GM12878 (cell line): Measurements from ENCODE around the gene OFD1. TPM values are rescaled to one million over a fixed set of nuclear protein-coding genes. Genes with fewer than 3 reads are reported as not detected.

Experiments
- ESRRA ChIP-seq: IDR thresholded peaks from 2 replicates; pipeline ENCODE4 v1.6.1; 2012; ENCODE audit warnings: mild to moderate bottlenecking, low read length, improper control_type of control experiment
- EZH2 ChIP-seq: IDR thresholded peaks from 2 replicates; pipeline ENCODE4 v1.6.1; 2012; ENCODE audit warnings: low read depth, mild to moderate bottlenecking, control low read depth, inconsistent platforms, low read length, borderline replicate concordance; ENCODE audit not compliant: control insufficient read depth
- FOXM1 ChIP-seq: IDR thresholded peaks from 2 replicates; pipeline ENCODE4 v1.6.1; 2012; ENCODE audit warnings: low read depth, mild to moderate bottlenecking, inconsistent platforms, low read length, moderate library complexity
- HDAC6 ChIP-seq: fragments of 200-600 bp; sonication (generic); IDR thresholded peaks from one replicate; pipeline ENCODE4 v1.8.0; 2017; ENCODE audit warnings: antibody characterized with exemption; ENCODE audit not compliant: unreplicated experiment
- MXI1 ChIP-seq: fragments of 150-350 bp; IDR thresholded peaks from 2 replicates; pipeline ENCODE4 v1.6.1; 2011; ENCODE audit warnings: low read depth, mild to moderate bottlenecking, inconsistent platforms, low read length, improper control_type of control experiment
- MYB ChIP-seq: fragments of 150-350 bp; IDR thresholded peaks from 2 replicates; pipeline ENCODE4 v1.6.1; 2014; ENCODE audit warnings: mild to moderate bottlenecking, low read depth, low read length, borderline replicate concordance
- NR2C1 ChIP-seq: fragments of 450-650 bp; IDR thresholded peaks from 2 replicates; pipeline ENCODE4 v1.6.1; 2017; ENCODE audit warnings: antibody characterized with exemption, mild to moderate bottlenecking, moderate library complexity
- POLR2AphosphoS5 ChIP-seq: IDR thresholded peaks from 2 replicates; pipeline ENCODE4 v1.6.1; 2011; ENCODE audit warnings: mild to moderate bottlenecking, low read length, inconsistent platforms
- RAD21 ChIP-seq: IDR thresholded peaks from 2 replicates; pipeline ENCODE4 v1.6.1; 2011; ENCODE audit warnings: mild to moderate bottlenecking, low read depth, low read length, moderate library complexity; ENCODE audit not compliant: insufficient read depth
- RCOR1 ChIP-seq: conservative IDR thresholded peaks from 2 replicates; pipeline ENCODE4 v1.6.1; 2012; ENCODE audit warnings: low read depth, low read length, improper control_type of control experiment
- RFX5 ChIP-seq: IDR thresholded peaks from 2 replicates; pipeline ENCODE4 v1.6.1; 2011; ENCODE audit warnings: low read depth, low read length, improper control_type of control experiment
- SPI1 ChIP-seq: IDR thresholded peaks from 2 replicates; pipeline ENCODE4 v1.6.1; 2011; ENCODE audit warnings: low read depth, mild to moderate bottlenecking, low read length, moderate library complexity, borderline replicate concordance; ENCODE audit not compliant: insufficient read depth
- SREBF1 ChIP-seq: IDR thresholded peaks from 2 replicates; pipeline ENCODE4 v1.6.1; 2012; ENCODE audit warnings: mild to moderate bottlenecking, low read length
- STAT1 ChIP-seq: fragments of 450-650 bp; conservative IDR thresholded peaks from 2 replicates; pipeline ENCODE4 v1.6.1; 2014; ENCODE audit warnings: antibody characterized with exemption, mild to moderate bottlenecking
- TAF1 ChIP-seq: IDR thresholded peaks from 2 replicates; pipeline ENCODE4 v1.6.1; 2011; ENCODE audit warnings: mild to moderate bottlenecking, low read depth, low read length, borderline replicate concordance
- WRNIP1 ChIP-seq: IDR thresholded peaks from 2 replicates; pipeline ENCODE4 v1.6.1; 2011; ENCODE audit warnings: low read depth, low read length, improper control_type of control experiment, borderline replicate concordance
- ZBED1 ChIP-seq: IDR thresholded peaks from 2 replicates; pipeline ENCODE4 v1.6.1; 2016; ENCODE audit warnings: borderline replicate concordance
- ZNF622 ChIP-seq: fragments of 450-650 bp; IDR thresholded peaks from 2 replicates; pipeline ENCODE4 v1.6.1; 2017; ENCODE audit warnings: mild to moderate bottlenecking, inconsistent platforms
- polyA plus RNA-seq, 11 experiments: library from polyadenylated mRNA; depleted of rRNA in 4 of 11; unstranded in 6 of 11; stranded (reverse) in 5 of 11; fragments of >200 nt; fragmentation: Nextera tagmentation in 4 of 11; fragmentation: Illumina TruSeq in 1 of 11; extraction: Ambion mirVana in 4 of 11; extraction: Trizol in 1 of 11; gene quantifications; 1 replicate in 1 of 11; 2 replicates in 10 of 11; pipeline versions ENCODE4 v1.2.1 to v1.2.3, GENCODE V29; 2011 to 2016; ENCODE audit warnings: inconsistent platforms in 2 of 11, missing spikeins in 2 of 11, low read depth in 1 of 11
- total RNA-seq, 4 experiments: library from RNA; depleted of rRNA in 3 of 4; stranded (reverse); fragments of >200 nt in 3 of 4; fragmentation: Illumina TruSeq in 1 of 4; extraction: Trizol in 1 of 4; gene quantifications; 2 replicates each; pipeline versions ENCODE4 v1.2.1 to v1.2.3, GENCODE V29; 2013 to 2021
- TF ChIP-seq, protein P1 (sequence below), 3 experiments: IDR thresholded peaks in 2 of 3; conservative IDR thresholded peaks in 1 of 3; 2 replicates each; pipeline ENCODE4 v1.5.1; 2011; ENCODE audit warnings: low read depth in 3 of 3, low read length in 3 of 3, mild to moderate bottlenecking in 3 of 3, control low read depth in 2 of 3, moderate library complexity in 2 of 3, inconsistent platforms in 1 of 3, mixed read lengths in 1 of 3; ENCODE audit not compliant: control insufficient read depth in 2 of 3, insufficient read depth in 1 of 3; ENCODE audit errors: extremely low read depth in 1 of 3
- TF ChIP-seq, protein P2 (sequence below): IDR thresholded peaks from 2 replicates; pipeline ENCODE4 v1.6.1; 2012; ENCODE audit warnings: low read depth, low read length, improper control_type of control experiment
- TF ChIP-seq, protein P3 (sequence below): IDR thresholded peaks from 2 replicates; pipeline ENCODE4 v1.6.1; 2011; ENCODE audit warnings: mild to moderate bottlenecking, low read depth, low read length, moderate library complexity; ENCODE audit not compliant: insufficient replicate concordance
- TF ChIP-seq, protein P4 (sequence below): fragments of 450-650 bp; IDR thresholded peaks from 2 replicates; pipeline ENCODE4 v1.6.1; 2016; ENCODE audit warnings: mild to moderate bottlenecking
- TF ChIP-seq, protein P5 (sequence below): fragments of 450-650 bp; IDR thresholded peaks from 2 replicates; pipeline ENCODE4 v1.6.1; 2018; ENCODE audit warnings: borderline replicate concordance, mild to moderate bottlenecking; ENCODE audit not compliant: partially characterized antibody

OFD1 gene
- total and polyA plus RNA-seq, 10 of the 15 experiments (the other 5 are each of a cell fraction or from before 2014, with no cell fraction given) = 22.4 to 77.2 (median 34.1) TPM

- TF ChIP-seq, protein P1, sequence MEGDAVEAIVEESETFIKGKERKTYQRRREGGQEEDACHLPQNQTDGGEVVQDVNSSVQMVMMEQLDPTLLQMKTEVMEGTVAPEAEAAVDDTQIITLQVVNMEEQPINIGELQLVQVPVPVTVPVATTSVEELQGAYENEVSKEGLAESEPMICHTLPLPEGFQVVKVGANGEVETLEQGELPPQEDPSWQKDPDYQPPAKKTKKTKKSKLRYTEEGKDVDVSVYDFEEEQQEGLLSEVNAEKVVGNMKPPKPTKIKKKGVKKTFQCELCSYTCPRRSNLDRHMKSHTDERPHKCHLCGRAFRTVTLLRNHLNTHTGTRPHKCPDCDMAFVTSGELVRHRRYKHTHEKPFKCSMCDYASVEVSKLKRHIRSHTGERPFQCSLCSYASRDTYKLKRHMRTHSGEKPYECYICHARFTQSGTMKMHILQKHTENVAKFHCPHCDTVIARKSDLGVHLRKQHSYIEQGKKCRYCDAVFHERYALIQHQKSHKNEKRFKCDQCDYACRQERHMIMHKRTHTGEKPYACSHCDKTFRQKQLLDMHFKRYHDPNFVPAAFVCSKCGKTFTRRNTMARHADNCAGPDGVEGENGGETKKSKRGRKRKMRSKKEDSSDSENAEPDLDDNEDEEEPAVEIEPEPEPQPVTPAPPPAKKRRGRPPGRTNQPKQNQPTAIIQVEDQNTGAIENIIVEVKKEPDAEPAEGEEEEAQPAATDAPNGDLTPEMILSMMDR (IDR thresholded peaks at IDR 0.05 in 2 of 3, conservative IDR thresholded peaks at IDR 0.05 in 1 of 3; ENCODE audit: control insufficient read depth in 2 of 3, extremely low read depth in 1 of 3, insufficient read depth in 1 of 3, low read depth in 3 of 3, low read length in 3 of 3) = no peak
- TF ChIP-seq ESRRA (no peak), MYB (no peak), ZBED1 (no peak), SREBF1 (no peak), RAD21 (no peak), SPI1 (peak; percentile 54; the same call in 1 of the 2 replicates), TAF1 (no peak), ZNF622 (no peak), POLR2AphosphoS5 (no peak), STAT1 (no peak), HDAC6 (no peak), MXI1 (peak; percentile 48; the same call in 1 of the 2 replicates), NR2C1 (no peak), RFX5 (no peak), WRNIP1 (no peak), EZH2 (no peak), FOXM1 (0 out of 2 replicates have a peak, but pooled peaks have one; percentile 6), RCOR1 (no peak)
- TF ChIP-seq, protein P2, sequence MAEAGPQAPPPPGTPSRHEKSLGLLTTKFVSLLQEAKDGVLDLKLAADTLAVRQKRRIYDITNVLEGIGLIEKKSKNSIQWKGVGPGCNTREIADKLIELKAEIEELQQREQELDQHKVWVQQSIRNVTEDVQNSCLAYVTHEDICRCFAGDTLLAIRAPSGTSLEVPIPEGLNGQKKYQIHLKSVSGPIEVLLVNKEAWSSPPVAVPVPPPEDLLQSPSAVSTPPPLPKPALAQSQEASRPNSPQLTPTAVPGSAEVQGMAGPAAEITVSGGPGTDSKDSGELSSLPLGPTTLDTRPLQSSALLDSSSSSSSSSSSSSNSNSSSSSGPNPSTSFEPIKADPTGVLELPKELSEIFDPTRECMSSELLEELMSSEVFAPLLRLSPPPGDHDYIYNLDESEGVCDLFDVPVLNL = no peak
- TF ChIP-seq, protein P3, sequence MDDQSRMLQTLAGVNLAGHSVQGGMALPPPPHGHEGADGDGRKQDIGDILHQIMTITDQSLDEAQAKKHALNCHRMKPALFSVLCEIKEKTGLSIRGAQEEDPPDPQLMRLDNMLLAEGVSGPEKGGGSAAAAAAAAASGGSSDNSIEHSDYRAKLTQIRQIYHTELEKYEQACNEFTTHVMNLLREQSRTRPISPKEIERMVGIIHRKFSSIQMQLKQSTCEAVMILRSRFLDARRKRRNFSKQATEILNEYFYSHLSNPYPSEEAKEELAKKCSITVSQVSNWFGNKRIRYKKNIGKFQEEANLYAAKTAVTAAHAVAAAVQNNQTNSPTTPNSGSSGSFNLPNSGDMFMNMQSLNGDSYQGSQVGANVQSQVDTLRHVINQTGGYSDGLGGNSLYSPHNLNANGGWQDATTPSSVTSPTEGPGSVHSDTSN = no peak
- TF ChIP-seq, protein P4, sequence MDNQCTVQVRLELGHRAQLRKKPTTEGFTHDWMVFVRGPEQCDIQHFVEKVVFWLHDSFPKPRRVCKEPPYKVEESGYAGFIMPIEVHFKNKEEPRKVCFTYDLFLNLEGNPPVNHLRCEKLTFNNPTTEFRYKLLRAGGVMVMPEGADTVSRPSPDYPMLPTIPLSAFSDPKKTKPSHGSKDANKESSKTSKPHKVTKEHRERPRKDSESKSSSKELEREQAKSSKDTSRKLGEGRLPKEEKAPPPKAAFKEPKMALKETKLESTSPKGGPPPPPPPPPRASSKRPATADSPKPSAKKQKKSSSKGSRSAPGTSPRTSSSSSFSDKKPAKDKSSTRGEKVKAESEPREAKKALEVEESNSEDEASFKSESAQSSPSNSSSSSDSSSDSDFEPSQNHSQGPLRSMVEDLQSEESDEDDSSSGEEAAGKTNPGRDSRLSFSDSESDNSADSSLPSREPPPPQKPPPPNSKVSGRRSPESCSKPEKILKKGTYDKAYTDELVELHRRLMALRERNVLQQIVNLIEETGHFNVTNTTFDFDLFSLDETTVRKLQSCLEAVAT = peak; percentile 34; the same call in 1 of the 2 replicates
- TF ChIP-seq, protein P5, sequence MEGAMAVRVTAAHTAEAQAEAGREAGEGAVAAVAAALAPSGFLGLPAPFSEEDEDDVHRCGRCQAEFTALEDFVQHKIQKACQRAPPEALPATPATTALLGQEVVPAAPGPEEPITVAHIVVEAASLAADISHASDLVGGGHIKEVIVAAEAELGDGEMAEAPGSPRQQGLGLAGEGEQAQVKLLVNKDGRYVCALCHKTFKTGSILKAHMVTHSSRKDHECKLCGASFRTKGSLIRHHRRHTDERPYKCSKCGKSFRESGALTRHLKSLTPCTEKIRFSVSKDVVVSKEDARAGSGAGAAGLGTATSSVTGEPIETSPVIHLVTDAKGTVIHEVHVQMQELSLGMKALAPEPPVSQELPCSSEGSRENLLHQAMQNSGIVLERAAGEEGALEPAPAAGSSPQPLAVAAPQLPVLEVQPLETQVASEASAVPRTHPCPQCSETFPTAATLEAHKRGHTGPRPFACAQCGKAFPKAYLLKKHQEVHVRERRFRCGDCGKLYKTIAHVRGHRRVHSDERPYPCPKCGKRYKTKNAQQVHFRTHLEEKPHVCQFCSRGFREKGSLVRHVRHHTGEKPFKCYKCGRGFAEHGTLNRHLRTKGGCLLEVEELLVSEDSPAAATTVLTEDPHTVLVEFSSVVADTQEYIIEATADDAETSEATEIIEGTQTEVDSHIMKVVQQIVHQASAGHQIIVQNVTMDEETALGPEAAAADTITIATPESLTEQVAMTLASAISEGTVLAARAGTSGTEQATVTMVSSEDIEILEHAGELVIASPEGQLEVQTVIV = no peak
Measured at GRCh38 chrX:13697976-13698375, 36.6 kb upstream of the OFD1 start (continued).
